ENCODE measurements around the gene TBC1D5.

TBC1D5 gene

GRCh38 chr3:17194116-17194515, 548.3 kb downstream of the TBC1D5 start:
- DNase-seq, result no peak

- DNase-seq, result no peak
Observed at GRCh38 chr3:17192995-17193394, 549.4 kb downstream of the TBC1D5 start.

- no peak for DNase-seq
Observed at GRCh38 chr3:17190353-17191078, 551.9 kb downstream of the TBC1D5 start.

GRCh38 chr3:17188378-17188777, 554.1 kb downstream of the TBC1D5 start:
- no peak for DNase-seq

- no peak for DNase-seq
Observed at GRCh38 chr3:17187589-17188184, 554.7 kb downstream of the TBC1D5 start.

GRCh38 chr3:17183951-17184550, 558.4 kb downstream of the TBC1D5 start:
- DNase-seq, result no peak

- no peak for DNase-seq
Observed at GRCh38 chr3:17182166-17182565, 560.3 kb downstream of the TBC1D5 start.

- no peak for DNase-seq
Observed at GRCh38 chr3:17181413-17181907, 561.0 kb downstream of the TBC1D5 start.

- peak; percentile 54 for DNase-seq
Observed at GRCh38 chr3:17179381-17180205, 562.8 kb downstream of the TBC1D5 start.

GRCh38 chr3:17176757-17177156, 565.7 kb downstream of the TBC1D5 start:
- no peak for DNase-seq

GRCh38 chr3:17175187-17175807, 567.1 kb downstream of the TBC1D5 start:
- DNase-seq, result no peak

- DNase-seq, result no peak
Observed at GRCh38 chr3:17166369-17166768, 576.1 kb downstream of the TBC1D5 start.

- no peak for DNase-seq
Observed at GRCh38 chr3:17162116-17162515, 580.3 kb downstream of the TBC1D5 start.

GRCh38 chr3:17160597-17160996, 581.8 kb downstream of the TBC1D5 start:
- no peak for DNase-seq

- DNase-seq, result no peak
Observed at GRCh38 chr3:17158941-17159682, 583.3 kb downstream of the TBC1D5 start.

- no peak for DNase-seq
Observed at GRCh38 chr3:17157713-17158112, 584.7 kb downstream of the TBC1D5 start.

- no peak for DNase-seq
Observed at GRCh38 chr3:17156864-17157263, 585.6 kb downstream of the TBC1D5 start.

- no peak for DNase-seq
Observed at GRCh38 chr3:17155951-17156350, 586.5 kb downstream of the TBC1D5 start.

GRCh38 chr3:17154941-17155340, 587.5 kb downstream of the TBC1D5 start:
- DNase-seq, result no peak

- no peak for DNase-seq
Observed at GRCh38 chr3:17154221-17154620, 588.2 kb downstream of the TBC1D5 start.

- no peak for DNase-seq
Observed at GRCh38 chr3:17153209-17153608, 589.2 kb downstream of the TBC1D5 start.
